OCI-M1 (cell line): ENCODE data around the gene TMCO6.
"Not testable (repeated sequence)": the region's sequence is repeated elsewhere in the genome, so short reads cannot be mapped to it uniquely, and the experiment has no call there.

ENCODE experiments used
- DNase-seq: peaks from one replicate; lab custom pipeline; 2025; lab: John Stamatoyannopoulos, UW

The TMCO6 gene

DNA sequence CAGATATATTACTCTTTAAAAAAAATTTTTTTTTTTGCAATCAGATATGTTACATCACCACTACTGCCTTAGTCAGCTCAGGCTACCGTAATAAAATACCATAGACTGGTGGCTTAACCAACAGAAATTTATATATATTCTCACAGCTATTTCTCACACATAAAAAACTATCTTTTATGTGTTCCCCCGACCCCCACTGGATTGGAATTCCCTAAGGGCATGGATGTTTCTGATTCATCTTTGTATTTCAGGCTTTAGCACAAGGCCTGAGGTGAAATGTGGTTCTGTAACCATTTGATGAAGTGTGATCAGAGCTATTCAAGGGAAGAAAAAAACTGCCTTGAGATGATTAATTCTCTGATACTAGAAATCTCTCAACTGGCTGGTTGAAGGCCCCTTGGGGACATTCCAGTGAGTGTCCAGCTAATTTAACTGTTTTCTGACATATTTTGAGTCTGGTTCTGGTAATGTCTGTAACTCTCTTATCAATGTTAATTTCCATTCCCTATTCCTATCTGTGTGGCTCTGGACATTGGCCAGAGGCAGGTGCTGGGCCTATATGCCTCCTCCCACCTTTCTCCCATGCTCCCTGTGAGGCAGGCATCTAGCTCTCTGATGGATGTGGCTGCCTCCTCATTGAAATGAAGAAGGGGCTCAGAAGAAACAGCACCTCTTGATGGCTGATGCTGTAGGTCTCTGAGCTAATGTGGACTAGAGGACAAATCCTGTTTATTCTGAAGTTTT, 8.8 kb upstream of the TMCO6 start:
- no peak for DNase-seq

DNA sequence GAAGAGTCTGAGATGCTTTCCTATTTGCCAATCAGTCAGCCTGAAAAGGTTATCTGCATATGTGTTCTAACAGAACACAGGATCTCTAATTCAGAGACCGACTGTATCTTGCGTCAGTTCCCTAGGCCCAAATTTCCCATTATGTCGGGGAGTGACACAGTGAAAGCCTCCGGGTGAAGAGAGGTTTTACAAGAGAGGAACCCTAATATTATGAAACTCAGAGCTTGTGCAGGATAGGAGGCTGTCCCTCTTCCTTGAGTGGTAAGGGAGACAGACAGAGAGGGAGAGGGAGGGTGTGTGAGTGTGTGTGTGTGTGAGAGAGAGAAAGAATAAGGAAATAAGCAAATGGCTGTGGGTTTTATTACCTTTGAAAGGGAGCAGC, 8.2 kb upstream of the TMCO6 start:
- no peak for DNase-seq

DNA sequence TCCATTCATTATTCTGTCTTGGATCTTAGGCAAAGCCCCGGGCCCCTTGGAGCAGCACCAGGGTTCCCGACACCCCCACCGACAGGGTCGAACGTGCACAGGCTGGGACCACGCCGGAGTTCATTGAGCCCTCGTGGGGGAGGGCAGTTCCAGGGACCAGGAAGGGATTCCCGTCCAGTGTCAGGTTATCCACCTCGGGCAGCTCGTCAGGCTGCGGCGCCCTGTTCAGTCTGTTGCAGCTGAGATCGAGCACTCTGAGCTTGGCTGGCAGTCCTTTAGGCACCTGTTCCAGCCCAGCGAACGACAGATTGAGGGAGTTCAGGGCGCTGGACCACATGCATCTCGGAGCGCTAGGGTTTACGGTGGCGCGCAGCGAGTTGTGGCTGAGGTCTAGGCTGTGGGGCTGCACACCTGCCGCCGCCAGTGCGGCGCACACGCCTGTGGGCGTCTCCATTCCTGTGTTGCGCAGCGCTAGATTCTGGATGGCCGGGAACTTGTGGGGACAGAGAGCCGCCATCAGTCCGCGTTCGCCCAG, 7.4 kb upstream of the TMCO6 start:
- DNase-seq = no peak

DNA sequence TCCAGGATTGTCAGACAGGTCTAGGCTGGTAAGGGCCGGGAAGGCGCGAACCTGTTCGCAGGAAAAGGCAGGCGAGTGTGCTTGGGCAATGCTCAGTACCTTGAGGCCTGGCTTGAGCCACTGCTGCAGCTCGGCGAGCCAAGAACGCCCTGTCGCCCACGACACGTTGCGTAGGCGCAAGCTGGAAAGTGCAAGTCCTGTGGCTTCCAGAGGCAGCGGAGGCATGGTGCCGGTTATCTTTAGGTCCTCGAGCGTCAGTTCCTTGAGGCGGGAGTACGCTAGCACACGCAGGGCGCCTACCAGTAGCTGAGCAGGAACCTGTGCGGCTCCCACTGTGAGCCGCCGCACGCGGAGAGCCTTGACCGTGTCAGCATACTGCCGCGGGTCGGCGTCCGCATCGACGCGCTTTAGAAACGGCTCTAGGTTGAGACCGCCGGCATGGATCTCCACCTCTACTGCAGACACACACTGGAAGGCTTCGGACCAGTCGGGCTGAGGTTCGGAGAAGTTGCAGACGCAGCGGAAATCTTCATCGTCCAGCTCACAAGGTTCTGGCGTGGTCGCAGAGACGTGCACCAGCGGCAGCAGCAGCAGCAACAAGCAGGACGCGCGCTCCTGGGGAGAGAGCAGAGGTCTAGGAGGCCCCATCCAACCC, 6.8 kb upstream of the TMCO6 start:
- DNase-seq = no peak

DNA sequence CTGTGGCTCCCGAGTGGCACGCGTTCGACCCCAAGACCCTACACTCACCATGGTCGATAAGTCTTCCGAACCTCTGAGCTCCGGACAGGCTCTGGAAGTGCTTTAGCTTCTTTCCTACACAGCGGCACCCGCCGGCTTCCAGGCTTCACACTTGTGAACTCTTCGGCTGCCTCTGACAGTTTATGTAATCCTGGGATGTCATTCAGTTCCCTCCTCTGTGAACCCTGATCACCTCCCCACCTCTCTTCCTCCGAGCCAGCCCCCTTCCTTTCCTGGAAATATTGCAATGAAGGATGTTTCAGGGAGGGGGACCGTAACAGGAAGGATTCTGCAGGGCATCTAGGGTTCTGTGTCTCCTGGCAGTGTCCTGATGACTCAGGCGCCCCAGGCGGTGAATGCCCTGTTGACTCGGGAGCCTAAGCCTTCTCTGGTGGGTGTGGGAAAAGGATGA, 6.2 kb upstream of the TMCO6 start, which contains the start of gene CD14:
Gene CD14 (minus strand): TSS at position 155 of the 451 bp plus-strand sequence. CDS start 104 bp downstream, at position 51.
- no peak for DNase-seq

DNA sequence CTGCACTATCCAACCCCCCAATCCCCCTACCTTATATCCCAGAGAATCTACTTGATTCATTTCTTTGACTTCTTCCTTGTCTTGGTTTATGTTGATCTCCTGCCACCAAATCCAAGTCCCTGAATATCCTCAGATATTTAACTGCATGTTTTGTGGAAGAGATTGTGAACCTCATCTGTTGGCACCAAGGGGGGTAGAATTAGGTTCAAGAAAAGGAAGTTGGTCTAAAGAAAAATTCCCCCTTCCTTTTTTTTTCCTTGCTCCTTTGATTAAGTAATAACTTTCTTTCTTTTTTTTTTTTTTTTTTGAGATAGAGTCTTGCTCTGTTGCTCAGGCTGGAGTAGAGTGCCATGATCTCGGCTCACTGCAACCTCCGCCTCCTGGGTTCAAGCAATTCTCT, 5.8 kb upstream of the TMCO6 start:
- no peak for DNase-seq

DNA sequence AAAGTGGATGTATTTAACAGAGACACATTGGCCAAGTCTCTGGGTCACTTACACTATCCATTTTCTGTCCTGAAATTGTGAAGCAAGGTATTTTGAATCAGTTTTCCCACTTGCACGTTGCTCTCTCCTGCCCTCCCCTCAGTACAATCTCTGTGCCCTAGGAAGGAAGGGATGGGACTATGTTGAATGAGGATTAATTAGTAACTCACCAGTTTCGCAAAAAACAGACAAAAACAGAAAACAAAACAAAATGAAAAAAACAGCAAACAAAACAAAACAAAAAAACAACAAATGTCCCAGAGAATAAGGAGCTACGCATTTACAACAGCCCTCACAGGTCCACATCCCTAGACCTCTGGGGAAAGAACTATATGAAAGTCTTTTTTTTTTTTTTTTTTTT, 5.1 kb upstream of the TMCO6 start:
- no peak for DNase-seq

DNA sequence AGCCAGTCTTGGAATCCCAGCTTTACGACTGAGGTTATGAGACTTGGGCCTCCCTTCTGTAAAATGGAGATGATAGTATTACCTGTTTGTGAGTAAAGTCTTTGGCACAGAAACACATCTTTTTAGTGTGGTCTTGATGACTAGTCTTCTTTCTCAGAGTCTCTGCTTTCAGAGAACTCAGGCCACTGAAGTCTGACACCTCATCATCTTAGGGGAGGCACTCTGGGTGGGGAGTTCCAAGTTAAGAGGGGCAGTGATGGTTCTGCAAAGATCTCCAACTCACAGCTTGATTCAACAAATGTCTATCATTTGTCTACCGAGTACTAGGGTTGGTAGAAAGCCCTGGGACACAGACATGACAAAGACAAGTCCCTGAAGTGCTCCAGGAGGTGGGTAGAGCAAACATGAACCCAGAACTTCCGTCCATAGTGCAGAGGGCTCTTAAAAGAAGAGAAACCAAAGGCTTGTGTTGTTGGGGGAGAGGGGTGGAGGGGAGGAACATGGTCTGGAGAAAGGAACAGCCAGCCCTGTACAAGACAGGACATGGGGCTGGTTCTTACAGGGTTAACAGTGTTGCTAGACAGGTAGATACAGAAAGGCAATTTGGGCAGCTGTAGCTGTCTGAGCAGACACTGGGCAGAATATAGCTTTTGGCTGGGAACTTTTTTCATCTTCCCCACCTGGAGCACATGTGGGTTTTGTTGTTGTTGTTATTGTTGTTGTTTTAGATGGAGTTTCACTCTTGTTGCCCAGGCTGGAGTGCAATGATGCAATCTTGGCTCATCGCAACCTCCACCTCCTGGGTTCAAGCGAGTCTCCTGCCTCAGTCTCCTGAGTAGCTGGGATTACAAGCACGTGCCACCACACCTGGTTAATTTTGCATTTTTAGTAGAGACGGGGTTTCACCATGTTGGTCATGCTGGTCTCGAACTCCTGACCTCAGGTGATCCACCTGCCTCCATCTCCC, 3.7 kb upstream of the TMCO6 start:
- DNase-seq = no peak

DNA sequence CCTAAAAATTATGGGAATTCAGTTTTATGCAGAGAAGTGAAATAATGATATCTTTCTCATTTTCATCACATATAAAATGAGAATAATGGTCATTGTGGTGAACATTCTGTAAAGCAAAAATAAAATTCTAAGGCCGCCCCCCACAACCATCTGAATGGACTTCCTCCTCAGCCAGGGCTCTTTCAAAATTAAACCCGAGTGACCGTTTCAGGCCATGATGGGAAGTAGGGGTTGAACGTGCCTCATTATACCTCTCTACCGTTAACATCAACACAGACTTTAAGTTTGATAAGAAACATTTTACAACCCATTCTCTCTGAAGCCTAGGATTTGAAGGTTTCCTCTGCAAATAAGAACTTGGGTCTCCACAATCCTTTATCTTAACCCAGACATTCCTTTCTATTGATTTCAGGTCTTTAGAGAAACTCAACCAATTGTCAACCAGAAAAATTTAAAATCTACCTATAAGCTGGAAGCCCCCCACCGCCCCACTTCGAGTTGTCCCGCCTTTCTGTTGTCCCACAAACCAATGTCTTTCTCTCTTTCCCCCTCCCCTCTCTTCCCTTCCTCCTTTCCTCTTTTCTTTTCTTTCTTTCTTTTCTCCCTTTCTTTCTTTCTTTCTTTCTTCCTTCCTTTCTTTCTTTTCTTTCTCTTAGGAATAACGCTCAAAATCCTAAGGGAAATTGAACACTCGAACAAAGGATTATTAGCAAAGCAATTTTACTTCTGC, 1.7 kb upstream of the TMCO6 start:
- DNase-seq = peak; percentile 22

DNA sequence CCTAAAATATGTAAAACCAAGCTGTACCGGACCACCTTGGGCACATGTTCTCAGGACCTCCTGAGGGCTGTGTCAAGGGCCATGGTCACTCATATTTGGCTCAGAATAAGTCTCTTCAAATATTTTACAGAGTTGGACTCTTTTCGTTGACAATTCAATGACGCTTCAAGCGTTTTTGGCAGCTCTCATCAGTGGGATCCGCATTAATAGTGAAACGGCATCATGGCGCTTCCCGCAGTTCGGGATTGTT, 428 bp upstream of the TMCO6 start:
- DNase-seq = not testable (repeated sequence)

DNA sequence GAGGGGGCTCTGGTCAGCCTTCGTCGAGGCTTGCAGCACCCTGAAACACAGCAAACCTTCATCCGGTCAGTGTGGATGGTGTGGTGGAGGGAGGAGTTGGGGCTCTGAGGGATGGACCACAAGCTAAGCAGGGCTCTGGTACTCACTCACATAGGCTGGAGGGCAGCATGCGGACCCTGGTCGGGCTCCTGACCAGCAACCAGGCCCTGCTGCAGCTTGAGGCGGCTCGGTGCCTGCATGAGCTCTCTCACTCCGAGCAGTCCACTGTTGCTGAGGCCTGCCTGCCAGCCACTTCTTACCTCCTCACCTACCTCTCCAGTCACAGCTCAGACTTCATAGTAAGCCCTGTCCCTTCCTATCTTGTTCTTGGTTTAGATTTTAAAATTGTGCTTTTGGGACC, 2.5 kb downstream of the TMCO6 start:
- DNase-seq = no peak

DNA sequence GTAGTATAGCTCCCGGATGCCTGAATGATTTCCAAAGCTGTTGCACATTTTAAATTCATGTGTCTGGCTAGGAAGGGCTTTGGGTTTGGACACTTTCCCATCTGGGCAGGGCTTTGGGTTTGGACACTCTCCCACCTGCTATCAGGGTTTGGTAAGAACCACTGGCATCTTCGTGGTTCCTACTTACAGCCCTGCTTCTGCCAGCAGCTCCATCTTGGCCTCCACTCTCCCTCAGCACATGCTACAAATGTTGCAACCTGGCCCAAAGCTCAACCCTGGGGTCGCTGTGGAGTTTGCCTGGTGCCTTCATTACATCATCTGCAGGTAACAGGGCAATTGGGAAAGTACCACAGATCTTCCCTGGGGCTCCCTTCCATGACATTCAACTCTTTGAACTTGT, 3.5 kb downstream of the TMCO6 start:
- DNase-seq = no peak

DNA sequence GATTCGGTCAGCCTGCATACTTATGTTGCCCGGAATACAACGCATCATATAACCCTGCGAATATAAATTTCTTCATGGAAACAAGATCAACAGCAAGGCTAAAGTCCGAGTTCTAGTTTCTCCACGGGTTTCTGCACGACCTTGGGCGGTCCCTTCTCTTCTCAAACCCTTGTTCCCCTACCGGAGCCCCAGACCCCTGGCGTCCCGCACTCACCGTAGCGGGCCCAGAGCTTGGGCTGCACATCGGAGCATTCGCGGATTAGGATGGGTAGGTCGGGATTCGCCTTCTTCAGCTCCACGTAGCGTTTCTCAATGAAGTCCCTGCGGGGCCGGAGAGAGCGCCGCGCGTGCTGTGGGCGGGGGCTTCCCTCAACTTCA, 7.8 kb downstream of the TMCO6 start:
- DNase-seq = no peak

DNA sequence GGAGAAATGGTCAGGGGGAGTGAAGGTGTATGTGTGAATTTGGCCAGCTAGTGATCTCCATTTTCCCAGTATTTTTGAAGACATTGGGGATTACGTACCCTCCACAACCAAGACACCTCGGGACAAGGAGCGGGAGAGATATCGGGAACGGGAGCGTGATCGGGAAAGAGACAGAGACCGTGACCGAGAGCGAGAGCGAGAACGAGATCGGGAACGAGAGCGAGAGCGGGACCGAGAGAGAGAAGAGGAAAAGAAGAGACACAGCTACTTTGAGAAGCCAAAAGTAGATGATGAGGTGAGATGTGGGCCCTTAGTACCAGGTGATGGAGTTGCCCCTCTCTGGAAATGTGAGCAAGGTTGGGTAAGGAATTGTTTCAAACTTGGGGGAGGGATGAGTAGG, 19.6 kb downstream of the TMCO6 start:
- no peak for DNase-seq

DNA sequence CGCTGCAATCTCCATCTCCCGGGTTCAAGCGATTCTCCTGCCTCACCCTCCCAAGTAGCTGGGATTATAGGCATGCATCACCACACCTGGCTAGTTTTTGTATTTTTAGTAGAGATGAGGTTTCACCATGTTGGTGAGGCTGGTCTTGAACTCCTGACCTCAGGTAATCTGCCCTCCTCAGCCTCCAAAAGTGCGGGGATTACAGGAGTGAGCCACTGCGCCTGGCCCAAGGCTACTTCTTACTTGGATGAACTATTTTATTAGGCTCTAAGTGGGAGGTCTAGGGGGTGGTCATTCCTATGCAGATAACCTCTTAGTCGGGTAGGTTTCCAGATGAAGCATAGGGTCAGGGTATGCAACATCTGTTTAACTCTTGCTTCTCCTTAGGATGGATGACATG, 21.1 kb downstream of the TMCO6 start:
- not testable (repeated sequence) for DNase-seq

DNA sequence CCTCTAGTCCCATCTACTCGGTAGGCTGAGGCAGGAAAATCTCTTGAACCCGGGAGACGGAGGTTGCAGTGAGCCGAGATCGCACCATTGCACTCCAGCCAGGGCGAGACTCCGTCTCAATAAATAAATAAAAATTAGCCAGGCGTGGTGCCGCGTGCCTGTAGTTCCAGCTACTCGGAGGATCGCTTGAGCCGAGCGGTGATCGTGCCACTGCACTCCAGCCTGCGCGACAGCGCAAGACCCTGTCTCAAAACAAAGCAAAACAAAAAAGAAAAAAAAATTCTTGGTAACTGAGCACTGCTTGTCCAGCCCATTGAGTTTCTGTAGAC, 24.7 kb downstream of the TMCO6 start:
- no peak for DNase-seq

DNA sequence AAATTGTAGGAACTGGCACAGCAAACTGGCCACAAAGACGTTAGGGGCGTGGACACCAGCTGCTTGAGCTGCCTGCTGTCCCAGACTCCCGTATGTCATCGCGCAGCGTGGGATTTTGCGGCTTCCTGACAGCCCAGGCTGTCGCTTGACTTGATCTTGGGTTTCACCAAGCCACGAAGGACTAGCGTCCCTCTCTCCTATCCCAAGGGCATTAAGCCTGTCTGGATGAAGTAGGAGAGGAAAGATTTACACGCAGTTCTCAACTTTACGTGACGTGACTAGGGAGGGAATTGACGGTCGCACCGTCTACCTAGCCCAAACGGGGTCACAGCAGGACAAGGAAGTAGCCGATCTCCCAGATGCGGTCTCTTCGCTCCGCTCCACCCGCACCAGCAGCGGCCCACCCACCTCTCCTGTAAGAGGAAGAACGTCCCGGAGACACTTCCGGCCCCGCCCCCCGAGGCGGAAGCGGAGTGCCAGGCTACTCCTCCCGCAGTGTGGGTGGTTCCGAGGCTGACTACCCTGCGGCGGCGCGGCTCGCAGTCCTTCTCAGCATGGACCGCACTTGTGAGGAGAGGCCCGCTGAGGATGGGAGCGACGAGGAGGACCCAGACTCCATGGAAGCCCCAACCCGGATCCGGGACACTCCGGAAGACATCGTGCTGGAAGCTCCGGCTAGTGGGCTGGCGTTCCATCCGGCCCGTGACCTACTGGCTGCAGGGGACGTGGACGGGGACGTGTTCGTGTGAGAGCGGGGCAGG, 25.3 kb downstream of the TMCO6 start, which contains the start of gene WDR55:
Gene WDR55 (plus strand): TSS at position 546 of the 761 bp plus-strand sequence. CDS start 9 bp downstream, at position 555.
- DNase-seq = peak; percentile 98

DNA sequence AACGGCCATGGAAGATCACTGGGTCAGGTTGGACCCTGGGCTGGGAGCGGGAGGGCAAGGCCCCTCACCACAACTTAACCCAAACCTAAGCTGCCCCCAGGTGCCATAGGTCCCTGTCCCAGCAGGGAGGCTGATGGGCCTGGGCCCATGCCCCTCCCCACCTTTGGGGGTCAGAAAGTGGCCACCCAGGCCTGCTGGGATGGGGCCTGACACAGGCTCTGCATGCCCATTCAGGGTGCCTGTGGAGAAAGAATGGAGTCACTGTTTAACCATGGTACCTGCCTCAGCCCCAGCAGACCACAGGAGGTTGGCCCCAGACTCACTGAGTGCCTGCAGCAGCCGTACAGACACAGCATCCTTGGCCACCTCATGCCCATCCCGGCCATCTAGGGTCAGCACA, 31.8 kb downstream of the TMCO6 start:
- not testable (repeated sequence) for DNase-seq

DNA sequence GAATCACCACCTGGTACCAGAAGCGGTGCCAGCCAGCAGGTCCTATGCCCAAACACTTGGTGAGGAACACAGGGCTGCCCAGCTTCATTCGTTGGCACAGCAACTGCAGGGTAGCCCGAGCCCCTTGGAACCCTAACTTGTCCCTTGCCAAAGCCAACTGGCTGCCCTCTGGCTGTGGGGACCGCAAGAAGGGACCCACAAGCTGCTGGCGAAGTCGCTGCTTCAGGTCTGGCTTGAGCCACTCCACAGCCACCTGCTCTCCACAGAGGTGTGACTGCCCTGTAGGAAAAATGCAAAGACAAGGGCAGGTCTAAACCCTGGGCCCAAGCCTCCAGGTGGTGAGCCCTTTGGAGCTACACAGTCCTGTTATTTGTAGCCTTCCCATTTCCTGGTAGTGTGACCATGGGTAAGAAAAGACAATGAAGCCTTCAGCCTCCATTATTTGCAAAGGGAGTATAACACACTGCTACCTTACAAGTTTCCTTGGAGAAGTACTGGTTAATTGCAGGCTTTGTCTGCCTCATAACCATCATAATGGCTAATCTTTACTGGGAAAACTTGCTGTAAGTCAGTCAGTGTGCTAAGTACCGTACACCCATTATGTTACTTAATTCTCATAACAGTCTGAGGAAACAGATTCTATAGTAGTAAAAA, 32.3 kb downstream of the TMCO6 start:
- DNase-seq = no peak

DNA sequence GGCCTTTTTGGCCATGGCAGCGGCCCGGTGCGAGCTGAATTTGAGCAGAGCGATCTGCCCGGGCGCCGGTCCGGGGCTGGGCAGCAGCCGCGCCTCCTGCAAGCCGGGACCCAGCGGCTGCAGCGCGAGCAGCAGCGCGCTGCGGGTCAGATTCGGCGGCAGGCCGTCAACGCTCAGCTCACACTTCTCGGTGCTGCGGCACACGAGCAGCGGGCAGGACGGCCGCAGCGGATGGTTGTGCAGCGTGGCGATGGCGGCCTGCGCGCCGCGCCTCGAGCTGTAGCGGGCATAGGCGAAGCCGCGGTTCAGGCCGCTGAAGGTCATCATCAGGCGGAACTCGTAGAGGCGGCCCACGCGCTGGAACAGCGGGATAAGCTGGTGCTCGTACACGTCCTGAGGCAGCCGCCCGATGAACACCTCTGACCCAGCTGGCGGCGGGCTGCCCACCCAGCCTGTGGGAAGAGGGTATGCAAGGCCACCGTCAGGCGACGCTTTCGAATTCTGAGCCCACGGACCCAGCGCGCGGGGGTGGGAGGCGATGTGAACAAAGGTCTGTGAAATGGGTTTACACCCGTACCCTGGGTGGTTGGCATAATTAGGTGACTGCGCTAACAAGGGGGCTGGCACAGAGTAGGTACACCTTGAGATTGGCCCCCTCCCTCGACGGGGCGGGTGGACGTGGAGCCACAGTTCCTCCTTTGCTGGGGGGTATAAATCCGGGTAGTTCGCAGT, 33.4 kb downstream of the TMCO6 start:
- no peak for DNase-seq
